ENCODE measurements around the gene KCTD3. TPM values are rescaled to one million over a fixed set of nuclear protein-coding genes. Genes with fewer than 3 reads are reported as not detected.

Gene KCTD3
- total RNA-seq (10 to 100 TPM; 18.3 to 36.4 (median 24.8) TPM), polyA plus RNA-seq (10 to 100 TPM; 20.4 to 34.9 TPM)

DNA sequence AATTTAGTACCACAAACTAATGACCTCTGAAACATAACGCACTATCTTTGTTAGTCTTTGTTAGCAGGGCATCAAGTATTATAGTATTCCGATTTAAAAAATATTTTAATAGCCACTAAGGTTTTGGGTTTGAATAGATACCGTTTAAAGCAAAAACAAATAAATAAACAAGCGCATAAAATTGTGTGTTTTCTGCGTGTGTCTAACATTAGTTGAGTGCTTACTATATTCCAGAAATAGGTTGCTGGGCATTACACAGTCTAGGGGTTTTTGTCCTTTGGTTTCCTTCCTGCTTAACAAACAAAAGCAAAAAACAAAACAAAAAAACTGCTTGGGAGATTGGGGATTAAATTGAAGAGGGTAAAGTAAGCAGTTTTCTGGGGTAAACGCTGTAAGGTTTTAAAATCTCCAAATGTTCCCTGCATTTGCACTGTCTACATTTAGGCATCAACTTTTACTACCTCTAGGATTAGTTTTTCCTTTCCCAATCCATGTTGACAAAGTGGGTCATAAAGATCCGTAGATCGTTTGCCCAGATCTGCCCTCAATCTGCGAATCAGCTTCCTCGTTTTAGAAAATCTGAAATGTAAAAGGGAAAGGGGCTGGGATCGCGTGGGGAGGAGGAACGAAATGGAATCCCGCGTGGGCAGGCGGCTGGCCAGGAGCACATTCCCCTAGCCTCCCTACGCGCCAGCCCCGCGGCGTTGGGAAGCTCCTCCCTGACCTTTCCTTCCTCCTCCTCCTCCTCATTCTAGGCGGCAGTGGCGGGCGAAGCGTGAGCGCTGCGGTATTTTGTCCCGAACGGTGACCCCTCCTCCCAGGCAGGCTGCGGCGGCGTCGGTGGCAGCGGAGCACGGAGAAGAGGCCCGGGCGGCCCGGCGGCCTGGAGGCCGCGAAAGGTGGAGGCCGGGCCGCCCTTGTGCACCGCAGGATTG, at the start of gene KCTD3:
Gene KCTD3 (plus strand): TSS at position 749 of the 935 bp plus-strand sequence. CDS start 382 bp downstream, outside the sequence.
- intact Hi-C loops (cut with DNase I) = no loop called here
- 5 to 7% methylated on average over 36 to 44 of the region's 44 CpGs for WGBS, 2 donors
- Histone ChIP-seq H3K9me3 (no peaks in the 10 kb centered on the region), H3K27ac (peak within 1 kb of the TSS; percentile 91 to 96 (median 95)), H3K27me3 (no peaks in the 10 kb centered on the region), H3K4me1 (peaks cover 17 to 31% (median 17%) of the 10 kb centered on the region in 3 donors), H3K36me3 (no peaks in the 10 kb centered on the region), H3K4me3 (peak within 1 kb of the TSS; percentile 73 to 87 (median 76))
- TF ChIP-seq, protein P1, sequence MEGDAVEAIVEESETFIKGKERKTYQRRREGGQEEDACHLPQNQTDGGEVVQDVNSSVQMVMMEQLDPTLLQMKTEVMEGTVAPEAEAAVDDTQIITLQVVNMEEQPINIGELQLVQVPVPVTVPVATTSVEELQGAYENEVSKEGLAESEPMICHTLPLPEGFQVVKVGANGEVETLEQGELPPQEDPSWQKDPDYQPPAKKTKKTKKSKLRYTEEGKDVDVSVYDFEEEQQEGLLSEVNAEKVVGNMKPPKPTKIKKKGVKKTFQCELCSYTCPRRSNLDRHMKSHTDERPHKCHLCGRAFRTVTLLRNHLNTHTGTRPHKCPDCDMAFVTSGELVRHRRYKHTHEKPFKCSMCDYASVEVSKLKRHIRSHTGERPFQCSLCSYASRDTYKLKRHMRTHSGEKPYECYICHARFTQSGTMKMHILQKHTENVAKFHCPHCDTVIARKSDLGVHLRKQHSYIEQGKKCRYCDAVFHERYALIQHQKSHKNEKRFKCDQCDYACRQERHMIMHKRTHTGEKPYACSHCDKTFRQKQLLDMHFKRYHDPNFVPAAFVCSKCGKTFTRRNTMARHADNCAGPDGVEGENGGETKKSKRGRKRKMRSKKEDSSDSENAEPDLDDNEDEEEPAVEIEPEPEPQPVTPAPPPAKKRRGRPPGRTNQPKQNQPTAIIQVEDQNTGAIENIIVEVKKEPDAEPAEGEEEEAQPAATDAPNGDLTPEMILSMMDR (IDR thresholded peaks at IDR 0.05) = no peak
- DNase-seq = peak; percentile 80 to 92 (median 84)
- FAIRE-seq = peak; percentile 9
- ATAC-seq = peak; percentile 80 to 89 (median 83)

DNA sequence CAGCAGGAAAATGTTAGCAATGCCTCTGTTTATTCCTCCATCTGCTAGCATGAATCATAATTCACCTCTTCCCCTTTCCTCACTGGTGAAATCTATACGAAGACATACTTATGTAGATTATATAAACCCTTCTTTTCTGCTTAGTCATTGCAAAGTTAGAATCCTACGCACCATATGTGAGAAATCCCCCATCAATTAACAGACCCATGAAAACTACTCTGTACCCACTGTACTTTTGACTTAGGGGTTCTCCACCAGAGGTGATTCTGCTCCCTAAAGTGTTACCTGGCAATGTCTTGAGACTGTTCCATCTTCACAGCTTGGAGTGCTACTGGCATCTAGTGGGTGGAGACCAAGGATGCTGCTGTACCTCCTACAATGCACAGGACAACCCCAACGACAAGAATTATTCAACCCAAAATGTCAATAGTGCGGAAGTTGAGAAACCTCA, 49.6 kb upstream of the KCTD3 start:
- no peaks in the 10 kb centered on the region for H3K36me3 ChIP-seq
- TF ChIP-seq, protein P1 (IDR thresholded peaks at IDR 0.05) = no peak
- ATAC-seq (no peak), FAIRE-seq (no peak), DNase-seq (no peak)
- intact Hi-C loops (cut with DNase I) = no loop called here
- no peaks in the 10 kb centered on the region for H3K27me3 ChIP-seq
- H3K4me1 ChIP-seq = no peaks in the 10 kb centered on the region
- no peak overlapping the region for H3K4me3 ChIP-seq
- 54 to 55% methylated on average over 4 of the region's 4 CpGs for WGBS, 2 donors
- no peak overlapping the region for H3K27ac ChIP-seq
- H3K9me3 ChIP-seq = no peaks in the 10 kb centered on the region

DNA sequence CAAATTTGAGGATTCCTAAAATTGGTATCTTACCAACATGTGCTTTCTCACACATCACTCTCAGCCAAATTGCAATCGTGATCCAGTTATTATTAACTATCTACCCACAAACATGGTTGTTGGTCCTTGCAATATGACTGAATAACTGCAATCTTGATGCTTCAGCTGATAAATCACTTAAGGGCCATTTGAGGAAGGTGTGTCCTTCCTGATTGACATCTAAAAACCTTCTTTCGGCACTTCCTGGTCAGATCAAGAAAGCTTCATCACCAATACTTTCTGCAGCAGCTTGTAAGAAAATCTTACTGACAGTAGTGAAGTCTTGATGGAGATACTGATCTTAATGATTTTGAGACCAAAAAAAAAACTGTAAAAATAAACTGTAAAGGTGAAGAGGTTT, 48.5 kb upstream of the KCTD3 start:
- intact Hi-C loops (cut with DNase I) = no loop called here
- H3K27me3 ChIP-seq = no peaks in the 10 kb centered on the region
- H3K4me3 ChIP-seq = no peak overlapping the region
- H3K4me1 ChIP-seq = no peaks in the 10 kb centered on the region
- H3K36me3 ChIP-seq = no peaks in the 10 kb centered on the region
- DNase-seq (no peak), FAIRE-seq (no peak), ATAC-seq (no peak)
- TF ChIP-seq, protein P1 (IDR thresholded peaks at IDR 0.05) = no peak
- H3K9me3 ChIP-seq = no peaks in the 10 kb centered on the region
- WGBS, 2 donors = 55 to 63% methylated on average over 2 of the region's 2 CpGs
- H3K27ac ChIP-seq = no peak overlapping the region

DNA sequence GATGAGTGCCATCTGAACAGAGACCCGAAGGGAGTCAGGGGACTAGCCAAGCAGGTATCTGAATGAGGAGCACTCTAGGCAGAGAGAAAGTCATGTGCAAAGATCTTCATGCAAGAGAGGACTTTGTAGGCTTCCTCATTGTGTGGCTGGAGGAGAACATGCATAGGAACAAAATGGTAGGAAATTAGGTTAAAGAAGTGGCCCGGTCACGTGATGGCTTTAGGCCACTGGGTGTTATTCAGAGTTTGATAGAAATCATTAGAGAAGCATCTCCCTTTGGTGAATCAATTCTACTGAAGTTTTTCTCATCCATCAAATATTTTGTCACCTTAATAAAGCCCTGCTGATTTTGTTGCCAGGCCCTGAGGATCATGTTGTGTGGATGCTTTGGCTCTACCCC, 45.8 kb upstream of the KCTD3 start:
- Histone ChIP-seq H3K4me3 (no peak overlapping the region), H3K4me1 (no peaks in the 10 kb centered on the region), H3K27ac (no peak overlapping the region), H3K9me3 (no peaks in the 10 kb centered on the region), H3K27me3 (no peaks in the 10 kb centered on the region), H3K36me3 (no peaks in the 10 kb centered on the region)
- TF ChIP-seq, protein P1 (IDR thresholded peaks at IDR 0.05) = no peak
- intact Hi-C loops (cut with DNase I) = no loop called here
- no peak for ATAC-seq
- WGBS, 2 donors = 75 to 90% methylated on average over 3 of the region's 3 CpGs
- no peak for DNase-seq
- no peak for FAIRE-seq
